Medulla oblongata (tissue), 1 donor: ENCODE data around the gene COL5A1.

Experiments
- DNase-seq: peaks from one replicate; pipeline ENCODE4 v3.0.0-alpha.2; 2015; ENCODE audit errors: extremely low spot score

Gene COL5A1

DNA sequence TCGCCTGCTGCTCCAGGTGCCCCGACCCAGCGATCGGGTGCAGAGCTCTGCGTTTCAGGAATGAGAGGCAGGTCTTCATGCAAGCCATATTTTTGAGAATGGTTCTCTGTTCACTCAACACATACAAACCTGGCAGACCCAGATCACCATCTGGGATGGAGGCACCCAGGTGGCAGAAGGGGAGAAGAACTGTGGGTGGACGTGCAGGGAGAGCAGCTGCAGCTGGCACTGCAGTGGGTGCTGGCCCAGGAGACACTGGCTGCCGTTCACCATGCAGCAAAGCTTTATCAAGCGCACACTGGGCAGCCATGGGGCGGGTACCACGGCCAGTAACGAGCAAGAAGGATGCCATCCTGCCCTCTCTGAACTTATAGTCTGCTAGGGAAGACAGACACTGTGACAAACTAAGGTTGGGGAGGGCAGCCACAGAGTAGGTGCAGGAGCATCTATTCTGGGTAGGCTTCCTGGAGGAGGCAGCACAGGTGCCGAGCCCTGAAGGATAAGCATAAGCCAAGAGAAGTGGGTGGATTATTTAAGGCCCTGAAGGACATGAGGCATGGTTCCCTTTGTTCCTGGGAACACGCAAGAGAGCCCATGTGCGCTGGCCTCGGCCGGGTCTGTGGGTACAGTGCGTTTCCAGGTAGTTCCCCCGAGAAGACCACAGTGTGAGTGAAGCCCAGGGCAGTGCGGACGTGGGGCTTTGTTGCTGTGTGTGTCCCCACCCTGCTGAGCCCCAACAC, 192.8 kb downstream of the COL5A1 start:
- DNase-seq = no peak

DNA sequence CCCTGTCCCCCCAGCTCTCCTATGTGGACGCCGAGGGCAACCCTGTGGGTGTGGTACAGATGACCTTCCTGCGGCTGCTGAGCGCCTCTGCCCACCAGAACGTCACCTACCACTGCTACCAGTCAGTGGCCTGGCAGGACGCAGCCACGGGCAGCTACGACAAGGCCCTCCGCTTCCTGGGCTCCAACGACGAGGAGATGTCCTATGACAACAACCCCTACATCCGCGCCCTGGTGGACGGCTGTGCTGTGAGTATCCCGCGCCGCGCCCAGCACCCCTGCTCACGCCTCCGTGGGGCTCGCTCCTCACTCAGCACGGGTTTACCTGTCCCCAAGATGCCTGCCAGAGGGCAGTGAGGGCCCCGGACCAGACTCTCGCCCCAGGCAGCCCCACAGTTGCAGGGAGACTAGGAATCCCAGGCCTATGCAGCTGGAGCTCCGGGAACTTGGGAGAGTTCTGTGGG, 193.4 kb downstream of the COL5A1 start:
- no peak for DNase-seq

DNA sequence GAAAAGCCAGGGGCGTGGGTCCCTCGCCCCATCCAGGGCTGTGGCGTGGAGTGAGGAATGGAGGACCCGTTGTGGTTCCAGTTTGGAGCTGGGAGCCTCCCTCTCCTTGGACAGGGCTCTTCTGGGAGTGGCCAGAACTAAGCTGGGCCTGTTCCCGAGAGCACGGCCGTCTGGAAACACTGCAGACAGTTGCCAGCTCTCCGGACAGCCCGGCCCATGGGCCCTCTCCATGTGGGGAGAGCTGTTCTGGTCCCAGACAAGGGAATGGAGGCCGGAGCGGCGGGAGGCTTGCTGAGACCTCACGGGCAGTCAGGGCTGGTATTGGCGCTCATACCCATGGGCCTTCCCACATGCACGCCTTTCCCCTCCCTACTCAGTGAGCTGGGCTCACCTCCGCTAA, 193.8 kb downstream of the COL5A1 start:
- no peak for DNase-seq

DNA sequence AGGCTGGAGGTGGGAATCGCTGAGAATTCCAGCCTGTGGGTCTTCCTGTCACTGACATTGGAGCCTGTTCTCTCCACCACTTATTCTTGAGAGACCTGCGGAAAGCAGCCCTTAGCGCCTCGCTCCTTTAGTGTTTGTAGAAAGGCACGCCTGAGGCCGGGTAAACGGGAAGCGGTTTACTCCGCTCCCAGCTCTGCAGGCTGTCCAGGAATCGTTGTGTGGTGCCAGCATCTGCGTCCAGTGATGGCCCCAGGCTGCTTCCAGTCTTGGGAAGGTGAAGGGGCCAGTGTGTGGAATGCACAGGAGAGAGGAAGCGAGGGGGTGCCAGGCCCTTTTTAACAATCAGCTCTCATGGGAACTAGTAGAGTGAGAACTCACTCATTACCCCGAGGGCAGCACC, 194.4 kb downstream of the COL5A1 start:
- DNase-seq = no peak

DNA sequence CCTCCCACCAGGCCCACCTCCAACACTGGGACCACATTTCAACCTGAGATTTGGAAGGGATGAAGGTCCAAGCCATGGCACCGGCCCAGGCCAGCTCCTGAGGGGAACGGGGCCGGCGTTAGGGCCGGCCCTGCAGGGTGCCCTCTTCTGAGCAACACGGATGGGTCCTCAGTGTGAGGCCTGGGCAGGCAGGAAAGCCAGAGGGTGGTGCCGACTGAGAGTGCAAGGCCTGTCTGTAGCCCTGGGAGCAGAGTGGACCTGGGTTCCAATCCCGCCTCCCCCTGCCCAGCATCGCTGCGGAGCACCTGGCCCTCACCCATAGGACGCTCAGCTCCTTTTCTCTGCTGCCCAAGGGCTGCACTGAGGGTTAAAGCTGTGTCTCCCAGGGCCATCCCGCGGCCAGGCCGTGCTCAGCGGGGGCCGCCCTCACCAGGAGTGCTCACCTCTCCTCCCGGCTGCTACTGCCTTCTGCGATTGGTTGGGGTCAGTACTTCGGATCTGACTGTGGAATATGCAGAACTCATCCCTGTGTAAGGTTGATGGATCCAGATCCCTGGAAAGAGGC, 194.9 kb downstream of the COL5A1 start:
- DNase-seq = no peak

DNA sequence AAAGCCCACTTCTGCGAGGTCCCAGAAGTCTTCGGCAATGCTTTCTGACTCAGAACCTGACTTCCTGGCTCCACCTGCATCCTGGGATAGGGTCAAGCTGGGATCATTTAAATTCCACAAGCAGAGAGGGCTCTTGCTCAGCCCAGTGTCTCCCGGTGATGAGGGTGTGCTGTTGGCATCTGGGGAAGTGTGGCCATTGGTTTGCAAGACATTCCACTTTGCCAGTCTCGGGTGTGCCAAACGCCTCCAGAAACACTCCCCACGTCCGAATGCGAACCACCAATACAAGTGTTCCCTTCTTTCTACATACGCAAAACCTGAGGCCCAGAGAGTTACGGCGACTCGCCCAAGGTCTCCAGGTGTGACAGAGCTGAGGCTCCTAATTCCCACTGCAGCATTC, 195.9 kb downstream of the COL5A1 start:
- DNase-seq = no peak

DNA sequence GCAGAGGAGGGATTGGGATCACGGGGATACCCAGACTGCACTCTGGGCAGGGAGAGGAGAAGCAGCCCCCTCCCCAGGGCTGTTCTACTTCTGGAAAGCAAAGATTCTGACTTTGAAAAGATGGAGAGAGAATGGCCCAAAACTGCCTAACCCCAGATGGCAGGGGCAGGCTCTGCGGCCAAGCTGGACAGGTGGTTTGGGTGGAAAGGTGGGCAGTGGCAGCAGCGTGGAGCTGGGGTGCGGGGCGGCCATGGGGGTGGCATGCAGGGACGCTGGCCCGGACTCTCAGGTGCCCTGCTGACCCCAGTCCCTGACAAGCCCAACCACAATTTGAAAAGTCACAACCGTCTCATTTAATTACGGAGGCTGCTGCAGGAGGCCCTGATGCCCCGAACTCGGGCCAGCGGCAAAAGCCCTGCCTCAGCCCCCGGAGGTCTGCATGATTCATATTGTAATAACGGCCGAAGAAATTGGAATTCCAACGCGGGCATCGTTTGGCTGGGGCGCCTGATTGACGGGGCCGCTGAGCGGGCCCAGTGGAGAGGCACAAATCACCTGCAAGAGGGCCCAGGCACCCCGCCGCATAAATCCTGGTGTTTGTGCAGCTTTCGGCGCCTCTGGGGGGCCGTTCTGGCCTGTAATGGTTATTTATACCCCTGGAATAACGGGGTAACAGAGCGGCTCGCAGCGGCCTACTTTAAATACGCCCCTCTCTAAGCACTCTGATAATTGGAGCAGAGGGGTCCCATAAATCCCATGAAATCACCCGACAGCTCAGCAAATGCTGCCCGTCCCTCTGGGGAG, 197.2 kb downstream of the COL5A1 start:
- no peak for DNase-seq

DNA sequence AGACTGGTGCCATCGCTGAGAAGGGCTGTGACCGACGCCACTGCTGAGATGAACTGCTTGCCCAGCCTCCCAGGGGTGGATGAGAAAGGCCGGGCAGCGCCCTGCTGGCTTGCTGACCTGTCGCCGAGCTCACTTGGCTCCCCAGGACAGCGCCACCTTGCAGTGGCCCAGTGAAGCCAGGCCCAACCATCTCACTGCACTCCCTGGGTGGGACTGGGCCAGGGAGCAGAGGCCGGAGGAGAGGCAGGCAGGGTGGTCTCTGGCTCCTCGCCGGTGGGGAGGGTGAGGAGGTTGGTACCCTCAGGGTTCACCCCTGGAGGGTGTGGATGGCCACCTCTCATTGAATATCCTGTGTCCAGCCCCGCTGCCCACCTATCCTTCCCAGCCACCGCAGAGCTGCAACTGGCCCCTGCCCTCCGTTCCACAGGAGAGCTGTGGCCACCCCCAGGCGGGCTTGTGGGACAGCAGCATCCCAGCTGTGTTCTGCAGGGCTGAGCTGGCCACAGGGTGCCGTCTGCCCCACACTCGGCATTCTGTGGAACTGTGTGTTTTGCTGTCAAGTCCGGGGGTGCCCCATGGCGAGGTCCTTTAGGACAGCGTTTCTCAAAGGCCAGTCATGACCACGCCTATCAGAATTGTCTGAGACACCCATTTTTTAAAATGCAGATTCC, 198.0 kb downstream of the COL5A1 start:
- no peak for DNase-seq

DNA sequence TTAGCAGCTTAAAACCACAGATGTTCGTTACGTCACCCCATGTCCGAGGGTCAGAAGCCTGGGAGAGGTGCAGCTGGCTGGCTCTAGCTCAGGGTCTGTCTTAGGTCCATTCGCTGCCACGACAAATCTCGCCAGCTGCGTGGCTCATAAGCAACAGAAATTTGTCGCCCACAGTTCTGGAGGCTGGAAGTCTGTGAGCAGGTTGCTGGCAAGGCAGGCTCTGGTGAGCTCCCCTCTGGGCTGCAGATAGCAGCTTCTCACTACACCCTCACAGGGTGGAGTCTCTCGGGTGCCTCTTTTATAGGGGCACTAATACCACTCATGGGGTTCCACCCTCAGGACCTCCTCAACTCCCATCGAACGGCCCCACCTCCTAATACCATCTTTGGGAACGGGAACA, 198.9 kb downstream of the COL5A1 start:
- DNase-seq = no peak

DNA sequence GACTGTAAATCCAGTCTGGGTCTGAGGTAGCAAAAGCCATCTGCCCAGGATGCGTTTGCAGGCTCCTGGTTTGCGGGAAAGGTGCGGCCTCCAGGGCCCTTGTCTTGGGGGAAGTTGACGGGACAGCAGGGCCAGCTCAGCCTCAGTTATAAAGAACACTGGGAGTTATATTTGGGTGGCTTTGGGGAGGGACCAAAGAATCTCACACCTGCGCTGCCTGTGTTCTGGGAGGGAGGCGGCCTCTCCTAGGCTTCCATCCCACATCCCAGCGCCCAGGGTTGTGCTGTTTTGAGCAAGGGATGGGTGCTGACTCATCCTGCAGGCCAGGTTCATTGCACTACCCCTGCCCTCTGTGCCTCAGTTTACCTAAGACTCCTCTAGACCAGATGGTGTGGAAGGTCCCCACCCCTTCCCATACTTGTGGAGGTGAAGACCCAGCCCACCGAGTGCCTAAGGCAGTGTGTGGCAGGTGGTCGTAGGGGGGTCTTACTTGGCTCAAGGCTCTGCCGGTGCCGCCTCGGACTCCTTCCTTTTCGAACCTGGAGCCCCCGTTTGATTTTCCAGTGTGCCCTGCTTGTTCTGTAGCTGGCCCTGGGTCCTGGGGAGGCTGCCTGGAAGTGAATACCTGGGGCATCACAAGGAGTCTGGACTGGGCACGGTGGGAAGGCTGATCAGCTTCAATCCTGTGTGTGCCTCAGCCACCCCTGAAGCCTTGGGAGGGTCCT, 199.7 kb downstream of the COL5A1 start:
- no peak for DNase-seq

DNA sequence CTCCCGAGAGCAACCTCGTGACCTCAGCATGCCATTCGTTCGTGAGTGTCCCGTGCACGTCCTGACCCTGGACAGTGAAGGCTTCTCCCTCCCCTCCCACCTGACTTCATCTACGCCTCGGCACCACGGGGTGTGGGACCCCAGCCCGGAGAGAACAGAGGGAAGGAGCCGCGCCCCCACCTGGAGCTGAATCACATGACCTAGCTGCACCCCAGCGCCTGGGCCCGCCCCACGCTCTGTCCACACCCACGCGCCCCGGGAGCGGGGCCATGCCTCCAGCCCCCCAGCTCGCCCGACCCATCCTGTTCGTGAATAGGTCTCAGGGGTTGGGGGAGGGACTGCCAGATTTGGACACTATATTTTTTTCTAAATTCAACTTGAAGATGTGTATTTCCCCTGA, 200.7 kb downstream of the COL5A1 start:
- no peak for DNase-seq

DNA sequence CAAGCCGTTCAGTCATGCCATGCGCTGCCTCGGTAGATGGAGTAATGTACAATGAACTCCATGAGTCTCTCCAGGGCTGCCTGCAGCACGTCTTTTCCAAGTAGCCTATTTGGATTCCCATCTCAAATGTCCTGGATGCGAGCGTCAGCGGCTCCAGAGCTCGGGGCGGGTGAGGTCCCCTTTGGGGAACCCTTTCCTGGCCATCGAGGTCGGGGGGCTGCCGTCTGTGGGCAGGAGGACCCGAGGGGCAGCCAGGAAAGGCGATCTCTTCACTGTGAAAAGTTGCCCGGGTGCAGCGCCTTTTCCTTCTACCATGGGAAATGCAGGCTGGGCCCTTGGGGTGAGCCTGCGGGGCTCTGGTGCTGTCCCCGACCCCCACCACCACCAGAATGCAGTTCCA, 202.1 kb downstream of the COL5A1 start:
- DNase-seq = no peak

DNA sequence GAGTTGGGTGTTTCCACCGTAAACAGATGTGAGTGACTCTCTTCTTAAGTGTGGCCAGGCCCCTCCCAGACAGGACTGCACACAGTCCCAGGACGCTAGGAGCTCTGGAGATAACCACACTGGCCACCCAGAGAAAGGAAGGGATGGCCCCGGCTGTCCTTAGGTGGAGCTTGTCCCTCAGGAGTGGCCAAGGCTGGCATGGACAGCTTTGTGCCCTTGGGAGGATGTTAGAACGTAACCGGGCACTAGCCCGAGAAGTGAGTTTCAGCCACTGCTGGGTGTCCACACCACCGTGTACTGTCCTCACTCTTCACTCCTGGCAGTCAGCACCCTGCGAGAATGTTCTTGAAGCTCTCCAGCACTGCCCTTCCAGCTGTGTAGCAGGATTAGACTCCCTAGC, 203.2 kb downstream of the COL5A1 start:
- no peak for DNase-seq

DNA sequence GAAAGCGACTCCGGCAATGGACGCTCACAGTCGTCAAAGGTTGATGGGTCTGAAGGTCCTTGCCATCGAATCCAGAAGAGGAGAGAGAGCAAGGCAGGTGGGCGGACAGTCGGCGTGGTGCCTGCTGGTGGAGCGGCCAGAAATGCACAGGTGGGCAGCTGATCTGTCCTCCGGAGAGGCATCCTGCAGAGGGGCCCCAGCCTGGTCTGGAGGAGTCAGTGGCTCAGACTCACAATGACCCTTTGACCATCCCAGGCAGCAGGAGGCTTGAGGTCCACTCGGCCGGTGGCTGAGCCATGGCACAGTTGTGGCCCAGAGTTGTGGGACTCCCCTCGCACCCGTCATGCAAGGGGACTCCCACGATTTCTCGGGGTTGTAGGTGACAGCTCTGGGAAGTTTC, 204.6 kb downstream of the COL5A1 start:
- DNase-seq = no peak

DNA sequence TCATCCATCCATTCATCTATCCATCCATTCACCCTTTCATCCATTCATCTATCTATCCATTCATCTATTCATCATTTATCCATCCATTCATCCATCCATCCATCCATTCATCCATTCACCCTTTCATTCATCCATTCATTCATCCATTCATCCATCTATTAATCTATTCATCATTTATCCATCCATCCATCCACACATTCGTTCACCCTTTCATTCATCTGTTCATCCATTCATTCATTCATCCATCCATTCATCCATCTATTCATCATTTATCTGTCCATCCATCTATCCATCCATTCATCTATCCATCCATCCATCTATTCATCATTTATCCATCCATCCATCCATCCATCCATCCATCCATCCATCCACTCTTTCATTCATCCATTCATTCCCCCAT, 205.1 kb downstream of the COL5A1 start:
- no peak for DNase-seq

DNA sequence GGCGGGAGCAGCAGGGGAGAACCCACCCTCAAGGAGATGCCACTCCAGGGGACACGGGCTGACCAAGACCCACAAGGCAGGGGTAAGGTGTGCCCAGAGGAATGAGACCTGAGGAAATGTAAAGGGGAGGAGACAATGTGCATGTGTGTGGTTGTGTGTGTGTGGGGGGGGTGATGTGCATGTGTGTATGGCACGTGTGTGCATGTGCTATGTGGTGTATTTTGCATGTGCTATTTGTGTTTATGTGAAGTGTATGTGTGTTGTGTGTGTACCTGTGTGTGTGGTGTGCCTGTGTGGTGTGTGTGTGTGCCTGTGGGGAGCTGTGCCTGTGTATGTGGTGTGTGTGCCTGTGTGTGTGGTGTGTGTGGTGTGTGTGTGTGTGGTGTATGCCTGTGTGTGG, 205.5 kb downstream of the COL5A1 start:
- no peak for DNase-seq

DNA sequence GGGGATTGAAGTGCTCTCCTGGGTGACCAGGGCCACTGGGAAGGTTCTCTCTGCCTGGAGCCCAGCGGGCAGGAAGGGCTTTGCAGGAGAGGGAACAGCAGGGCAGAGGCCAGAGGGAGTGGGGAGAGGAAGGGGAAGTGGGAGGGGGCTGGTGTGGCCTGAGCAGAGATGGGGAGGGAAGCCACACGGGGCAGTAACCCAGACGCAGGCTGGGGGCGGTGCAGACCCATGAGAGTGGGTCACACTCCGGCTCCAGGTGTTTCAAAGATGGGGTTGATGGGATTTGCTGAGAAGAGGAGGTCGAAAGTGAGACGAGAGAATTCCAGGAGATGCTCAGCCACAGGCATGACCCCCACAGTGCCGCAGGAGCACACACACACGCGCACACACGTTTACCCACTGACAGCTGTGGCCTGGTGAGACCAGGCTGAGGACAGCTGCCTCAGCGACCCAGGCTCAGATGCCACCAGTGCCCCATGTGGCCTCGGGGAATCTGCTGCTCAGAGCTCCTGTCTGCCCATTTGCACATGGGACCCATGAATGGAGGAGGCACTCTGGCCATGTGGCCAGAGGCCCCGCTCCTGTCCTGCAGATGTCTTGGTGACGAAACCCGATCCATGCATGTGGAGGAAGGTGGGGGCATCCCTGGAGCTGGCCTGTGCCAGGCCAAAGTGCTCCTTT, 206.3 kb downstream of the COL5A1 start:
- DNase-seq = no peak

DNA sequence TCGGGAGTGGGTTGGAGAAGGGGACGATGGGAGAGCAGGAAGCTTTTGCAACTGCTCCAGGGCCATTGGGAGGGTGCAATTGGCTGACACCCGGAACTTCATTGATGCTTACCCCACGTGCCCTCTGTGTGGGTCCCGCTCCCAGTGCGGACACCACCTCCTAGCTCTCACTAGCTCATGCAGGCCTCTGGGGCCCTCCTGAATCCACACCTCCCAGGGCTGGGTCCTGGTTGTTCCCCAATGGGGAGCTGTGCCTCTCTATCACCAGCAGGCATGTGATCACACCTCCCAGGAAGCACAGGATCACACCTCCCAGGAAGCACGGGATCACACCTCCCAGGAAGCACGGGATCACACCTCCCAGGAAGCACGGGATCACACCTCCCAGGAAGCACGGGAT, 206.9 kb downstream of the COL5A1 start:
- DNase-seq = no peak

DNA sequence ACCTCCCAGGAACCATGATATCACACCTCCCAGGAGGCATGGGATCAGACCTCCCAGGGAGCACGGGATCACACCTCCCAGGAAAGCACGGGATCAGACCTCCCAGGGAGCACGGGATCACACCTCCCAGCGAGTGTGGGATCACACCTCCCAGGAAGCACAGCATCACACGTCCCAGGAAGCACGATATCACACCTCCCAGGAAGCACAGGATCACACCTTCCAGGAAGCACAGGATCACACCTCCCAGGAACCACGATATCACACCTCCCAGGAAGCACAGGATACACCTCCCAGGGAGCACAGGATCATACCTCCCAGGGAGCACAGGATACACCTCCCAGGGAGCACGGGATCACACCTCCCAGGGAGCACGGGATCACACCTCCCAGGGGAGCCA, 209.0 kb downstream of the COL5A1 start:
- no peak for DNase-seq

DNA sequence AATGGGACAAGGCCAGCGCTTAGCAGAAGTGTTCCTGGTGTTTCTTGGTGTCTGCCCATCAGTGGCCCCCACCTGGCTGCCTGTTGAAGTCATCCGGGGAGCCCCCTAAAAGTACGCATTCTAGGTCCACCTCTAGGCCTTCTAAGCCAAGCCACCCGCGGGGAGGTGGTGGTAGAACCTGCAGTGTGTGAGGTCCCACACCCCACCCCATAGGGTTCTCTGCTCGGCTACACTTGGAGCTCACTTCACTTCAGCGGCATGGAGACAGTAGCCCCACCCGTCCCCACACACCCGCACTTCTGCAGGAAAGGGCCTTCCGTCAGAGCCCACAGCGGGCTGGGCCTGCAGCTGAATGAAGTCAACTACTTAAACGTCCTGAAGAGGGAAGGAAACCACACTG, 209.4 kb downstream of the COL5A1 start:
- DNase-seq = no peak
